Suprapubic skin (tissue), 4 donors: ENCODE measurements around the gene GJB5.

ENCODE experiments used
- CTCF ChIP-seq, 2 donors: fragments of 200-600 bp in 1 of 2; fragments of 450-650 bp in 1 of 2; sonication (generic) in 1 of 2; IDR thresholded peaks; one replicate each; pipeline ENCODE4 v1.5.1; 2016 to 2019; ENCODE audit warnings: antibody characterized with exemption in 2 of 2, mild to moderate bottlenecking in 1 of 2, moderate library complexity in 1 of 2
- POLR2A ChIP-seq, 2 donors: fragments of 450-650 bp; IDR thresholded peaks; one replicate each; pipeline ENCODE4 v1.6.1; 2017; ENCODE audit warnings: antibody characterized with exemption in 2 of 2, mild to moderate bottlenecking in 2 of 2, moderate library complexity in 2 of 2
- POLR2AphosphoS5 ChIP-seq, 3 donors: sonication (generic); formaldehyde crosslinking; IDR thresholded peaks; one replicate each; pipeline ENCODE4 v1.6.1; 2017; ENCODE audit warnings: antibody characterized with exemption in 3 of 3

- TF ChIP-seq CTCF (IDR thresholded peaks at IDR 0.05) (no peak), POLR2A (IDR thresholded peaks at IDR 0.05) (no peak), POLR2AphosphoS5 (IDR thresholded peaks at IDR 0.05) (no peak)
These were observed 41.4 kb upstream of the GJB5 start for GRCh38 chr1:34713443-34713842.
